HG03196 (cell line): ENCODE data around the gene BSG.

Experiments
- ATAC-seq: cut with Tn5 transposase; IDR thresholded peaks from one replicate; pipeline ENCODE4 v1.9.1; 2021; ENCODE audit not compliant: unreplicated experiment

The BSG gene

DNA sequence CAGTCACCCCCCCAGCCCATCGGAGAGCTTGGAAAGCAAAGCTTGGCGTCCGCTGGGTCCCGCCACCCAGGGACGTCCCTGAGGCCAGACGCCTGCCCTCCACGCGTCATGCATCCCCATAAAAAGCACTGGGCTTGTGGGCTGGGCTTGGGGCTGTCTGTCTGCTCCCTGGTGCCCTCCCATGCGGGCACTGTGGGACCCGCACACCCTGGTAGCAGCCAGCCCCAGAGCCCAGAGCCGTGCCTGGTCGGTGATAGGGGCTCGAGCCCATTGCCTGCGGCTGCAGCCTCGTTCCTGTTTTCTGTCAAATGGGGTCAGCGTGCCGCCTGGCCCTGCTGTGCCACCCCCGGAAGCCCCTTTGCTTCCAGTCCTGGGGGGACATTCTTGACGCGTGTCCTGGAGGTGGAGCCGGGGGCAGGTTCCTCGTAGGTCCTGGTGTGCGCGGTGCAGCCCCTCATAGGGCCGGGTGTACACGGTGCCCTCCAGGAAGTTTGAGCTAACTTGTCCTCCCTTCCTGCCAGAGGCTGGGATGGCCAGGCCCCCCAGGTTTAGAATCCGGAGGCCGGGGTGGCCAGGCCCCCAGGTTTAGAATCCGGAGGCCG, 32.9 kb upstream of the BSG start:
- no peak for ATAC-seq

DNA sequence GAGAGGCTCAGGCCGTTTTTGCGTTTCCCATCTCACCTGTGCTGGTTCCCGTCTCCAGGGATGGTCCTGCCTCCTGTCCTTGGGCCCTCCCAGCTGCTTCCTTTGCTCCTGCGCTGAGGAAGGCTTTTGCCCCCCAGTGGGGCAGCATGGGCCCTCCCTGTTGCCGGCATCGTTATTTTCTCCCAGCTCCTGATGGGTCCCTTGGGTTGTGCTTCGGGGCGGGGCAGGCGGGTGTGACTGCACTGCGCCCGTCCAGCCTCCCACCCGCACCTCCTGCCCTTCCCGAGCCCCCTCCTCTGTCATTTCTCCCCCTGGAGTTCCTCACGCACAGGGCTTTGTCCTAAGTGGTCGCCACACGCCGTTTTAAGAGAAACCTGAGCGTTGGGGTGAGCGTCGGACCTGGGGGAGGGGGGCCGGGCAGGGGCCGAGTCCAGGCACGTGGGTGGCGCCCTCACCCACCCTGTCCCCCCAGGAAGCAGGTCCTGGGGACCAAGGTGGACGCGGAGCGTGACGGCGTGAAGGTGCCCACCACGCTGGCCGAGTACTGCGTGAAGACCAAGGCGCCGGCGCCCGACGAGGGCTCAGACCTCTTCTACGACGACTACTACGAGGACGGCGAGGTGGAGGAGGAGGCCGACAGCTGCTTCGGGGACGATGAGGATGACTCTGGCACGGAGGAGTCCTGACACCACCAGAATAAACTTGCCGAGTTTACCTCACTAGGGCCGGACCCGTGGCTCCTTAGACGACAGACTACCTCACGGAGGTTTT, 31.3 kb upstream of the BSG start:
- ATAC-seq = no peak

DNA sequence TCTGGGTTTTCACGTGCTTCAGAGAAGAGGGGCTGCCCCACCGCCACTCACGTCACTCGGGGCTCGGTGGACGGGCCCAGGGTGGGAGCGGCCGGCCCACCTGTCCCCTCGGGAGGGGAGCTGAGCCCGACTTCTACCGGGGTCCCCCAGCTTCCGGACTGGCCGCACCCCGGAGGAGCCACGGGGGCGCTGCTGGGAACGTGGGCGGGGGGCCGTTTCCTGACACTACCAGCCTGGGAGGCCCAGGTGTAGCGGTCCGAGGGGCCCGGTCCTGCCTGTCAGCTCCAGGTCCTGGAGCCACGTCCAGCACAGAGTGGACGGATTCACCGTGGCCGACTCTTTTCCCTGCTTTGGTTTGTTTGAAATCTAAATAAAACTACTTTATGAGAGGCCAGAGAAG, 30.7 kb upstream of the BSG start:
- ATAC-seq = no peak

DNA sequence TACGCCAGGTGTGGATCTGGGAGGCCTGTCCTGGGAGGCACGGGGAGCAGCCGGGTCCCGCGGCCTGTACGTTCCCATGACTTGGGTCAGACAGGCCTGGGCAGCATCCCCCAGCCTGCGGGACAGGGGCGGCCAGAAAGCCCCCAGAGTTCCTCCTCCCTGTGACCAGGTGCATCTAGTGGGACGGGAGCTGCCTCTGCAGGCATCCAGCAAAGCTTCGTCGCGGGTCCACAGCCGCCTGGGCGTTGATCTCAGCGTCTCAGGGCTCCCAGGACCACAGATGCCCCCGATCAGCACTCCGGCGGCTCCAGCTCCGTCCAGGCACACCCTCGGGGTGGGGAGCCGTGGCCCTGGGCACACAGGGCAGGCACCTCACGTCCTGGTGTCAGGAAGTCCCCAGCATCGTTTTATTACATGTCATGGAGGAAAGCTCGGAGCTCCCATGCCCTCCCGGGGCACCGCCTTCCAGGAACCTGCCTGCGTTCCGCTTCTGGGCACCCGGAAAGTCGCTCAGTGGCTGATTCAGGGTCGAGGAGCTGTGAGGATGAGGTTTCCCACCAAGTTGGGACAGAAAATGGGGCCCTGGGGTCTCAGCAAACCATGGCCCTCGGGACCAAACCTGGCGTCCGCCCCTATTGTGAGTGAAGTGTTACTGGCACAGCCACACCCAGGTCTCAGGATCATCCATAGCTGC, 30.1 kb upstream of the BSG start:
- ATAC-seq = no peak

DNA sequence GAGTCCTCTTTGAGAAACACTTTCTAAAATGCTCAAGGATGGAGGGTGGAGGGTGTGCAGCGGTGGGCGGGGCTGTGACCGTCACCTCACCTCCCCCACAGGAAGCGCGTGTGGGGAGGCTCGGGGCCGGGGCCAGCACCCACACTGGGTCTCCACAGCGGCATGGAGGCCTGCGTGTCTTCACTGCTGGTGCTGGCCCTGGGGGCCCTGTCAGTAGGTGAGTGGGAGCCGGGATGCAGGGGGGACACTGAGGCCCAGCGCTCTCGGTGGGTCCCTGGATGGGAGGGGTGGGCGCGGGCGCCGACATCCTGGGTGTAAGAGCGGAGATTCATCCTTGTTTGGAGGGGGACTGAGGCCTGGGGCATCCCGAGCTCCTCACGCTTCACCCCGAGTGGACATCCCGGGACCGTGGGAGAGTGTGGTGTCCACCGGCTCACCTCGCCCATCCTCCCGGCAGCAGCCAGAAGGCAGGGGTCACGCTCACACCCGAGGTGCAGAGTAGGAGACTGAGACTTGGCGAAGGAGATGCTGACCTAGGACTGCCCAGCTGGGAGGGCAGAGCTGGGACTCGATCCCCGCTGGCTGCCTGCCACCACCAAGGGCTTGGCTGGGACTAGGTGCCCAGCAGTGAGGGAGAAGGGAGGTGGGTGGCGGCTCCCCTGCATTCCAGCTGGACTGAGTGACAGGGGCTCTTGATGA, 28.3 kb upstream of the BSG start, which contains the start of gene GZMM:
Gene GZMM (plus strand): TSS at position 144 of the 699 bp plus-strand sequence. CDS start 19 bp downstream, at position 163.
- ATAC-seq = no peak

DNA sequence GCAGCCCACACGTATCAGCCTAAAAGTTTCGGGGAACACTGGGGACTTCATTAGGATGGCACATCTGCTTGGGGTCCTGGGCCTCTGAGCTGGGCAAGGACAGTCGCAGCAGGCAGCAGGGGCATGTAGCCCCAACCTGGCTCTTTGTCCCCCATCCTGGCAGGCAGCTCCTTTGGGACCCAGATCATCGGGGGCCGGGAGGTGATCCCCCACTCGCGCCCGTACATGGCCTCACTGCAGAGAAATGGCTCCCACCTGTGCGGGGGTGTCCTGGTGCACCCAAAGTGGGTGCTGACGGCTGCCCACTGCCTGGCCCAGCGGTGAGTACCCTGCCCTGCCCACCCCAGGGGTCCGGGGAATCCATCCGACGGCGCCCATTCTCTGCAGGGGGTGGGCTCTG, 25.3 kb upstream of the BSG start:
- ATAC-seq = no peak

DNA sequence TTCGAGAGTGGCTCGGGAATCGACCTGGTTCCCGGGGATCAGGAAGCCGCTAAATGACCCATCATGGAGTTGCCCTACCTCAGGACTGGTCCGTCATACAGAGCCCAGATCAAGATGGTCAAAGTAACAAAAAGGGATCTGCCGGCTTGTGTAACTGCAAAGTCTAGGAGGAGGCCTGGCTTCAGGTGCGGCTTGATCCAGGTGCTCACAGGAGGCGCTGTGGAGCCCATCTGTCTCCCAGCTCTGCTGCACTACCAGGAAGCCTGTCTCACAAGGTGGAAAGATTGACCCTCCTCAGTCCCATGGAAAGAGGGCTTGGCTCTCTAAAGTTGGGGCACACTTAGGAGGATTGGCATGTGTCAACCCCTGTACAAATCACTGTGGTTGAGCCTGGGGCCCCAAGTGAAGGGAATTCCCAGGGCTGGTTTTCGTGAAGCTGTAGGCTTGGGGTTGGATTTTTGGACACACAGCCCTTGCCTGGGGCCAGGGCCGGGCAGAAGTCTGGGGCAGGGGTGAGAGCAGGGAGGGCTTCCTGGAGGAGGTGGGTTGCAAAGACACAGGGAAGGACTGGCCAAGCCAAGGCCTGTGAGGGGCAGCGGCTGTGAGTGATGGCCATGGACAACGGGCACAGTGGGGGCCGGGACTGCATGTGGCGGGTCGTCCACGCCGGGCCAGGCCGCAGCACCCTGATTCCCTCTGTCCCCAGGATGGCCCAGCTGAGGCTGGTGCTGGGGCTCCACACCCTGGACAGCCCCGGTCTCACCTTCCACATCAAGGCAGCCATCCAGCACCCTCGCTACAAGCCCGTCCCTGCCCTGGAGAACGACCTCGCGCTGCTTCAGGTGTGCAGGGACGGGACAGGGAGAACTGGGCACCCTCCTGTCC, 24.3 kb upstream of the BSG start:
- ATAC-seq = no peak

DNA sequence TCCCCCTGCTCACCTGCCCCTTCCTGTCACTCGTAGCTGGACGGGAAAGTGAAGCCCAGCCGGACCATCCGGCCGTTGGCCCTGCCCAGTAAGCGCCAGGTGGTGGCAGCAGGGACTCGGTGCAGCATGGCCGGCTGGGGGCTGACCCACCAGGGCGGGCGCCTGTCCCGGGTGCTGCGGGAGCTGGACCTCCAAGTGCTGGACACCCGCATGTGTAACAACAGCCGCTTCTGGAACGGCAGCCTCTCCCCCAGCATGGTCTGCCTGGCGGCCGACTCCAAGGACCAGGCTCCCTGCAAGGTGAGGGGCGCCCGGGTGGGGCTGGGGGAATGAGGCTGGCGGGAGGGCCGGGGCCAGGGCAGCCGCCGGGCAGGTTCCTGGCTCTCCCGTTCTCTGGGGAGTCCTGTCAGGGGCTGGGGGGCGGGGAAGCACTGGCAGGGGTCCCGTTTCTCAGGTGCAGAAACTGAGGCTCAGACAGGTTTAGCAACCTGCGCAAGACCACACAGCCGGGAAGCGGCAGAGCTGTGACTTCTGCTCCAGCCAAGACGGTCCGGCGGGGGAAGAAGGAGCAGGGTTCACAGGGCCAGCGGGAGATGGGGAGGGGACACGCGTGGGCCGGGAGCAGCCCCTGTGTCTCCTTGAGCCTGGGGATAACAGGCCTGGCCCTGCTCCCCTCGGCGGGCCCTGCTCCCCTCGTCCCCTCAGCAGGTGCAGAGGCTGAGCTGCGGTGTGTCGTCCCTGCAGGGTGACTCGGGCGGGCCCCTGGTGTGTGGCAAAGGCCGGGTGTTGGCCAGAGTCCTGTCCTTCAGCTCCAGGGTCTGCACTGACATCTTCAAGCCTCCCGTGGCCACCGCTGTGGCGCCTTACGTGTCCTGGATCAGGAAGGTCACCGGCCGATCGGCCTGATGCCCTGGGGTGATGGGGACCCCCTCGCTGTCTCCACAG, 23.2 kb upstream of the BSG start:
- ATAC-seq = no peak

DNA sequence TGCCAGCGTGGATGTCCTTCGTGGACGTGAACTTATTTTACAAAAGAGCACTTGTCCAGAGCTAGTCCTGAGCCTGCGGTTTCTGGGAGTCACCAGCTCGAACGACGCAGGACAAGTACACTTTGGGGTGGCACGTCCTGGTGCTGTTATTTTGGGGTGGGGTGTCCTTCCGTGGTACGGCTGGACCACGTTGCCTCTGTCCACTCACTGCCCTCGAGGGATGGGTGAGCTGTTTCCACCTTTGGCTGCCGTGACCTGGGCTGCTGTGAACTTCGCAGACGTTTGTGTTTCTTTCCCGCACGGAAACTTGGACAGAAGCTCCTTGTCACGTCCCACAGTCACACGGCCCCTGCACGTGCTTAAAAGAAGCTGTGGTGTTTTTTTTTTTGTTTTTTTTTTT, 17.6 kb upstream of the BSG start:
- ATAC-seq = no peak

DNA sequence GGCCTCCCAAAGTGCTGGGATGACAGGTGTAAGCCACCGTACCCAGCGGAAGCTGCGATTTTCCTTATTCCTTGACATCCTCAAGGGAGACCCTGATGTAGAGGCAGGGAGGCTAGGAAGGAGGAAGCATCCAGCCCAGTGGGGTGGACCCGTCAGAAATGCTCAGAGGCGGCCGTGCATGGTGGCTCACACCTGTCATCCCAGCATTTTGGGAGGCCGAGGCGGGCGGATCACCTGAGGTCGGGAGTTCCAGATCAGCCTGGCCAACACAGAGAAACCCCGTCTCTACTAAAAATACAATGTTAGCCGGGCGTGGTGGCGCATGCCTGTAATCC, 17.0 kb upstream of the BSG start:
- no peak for ATAC-seq

DNA sequence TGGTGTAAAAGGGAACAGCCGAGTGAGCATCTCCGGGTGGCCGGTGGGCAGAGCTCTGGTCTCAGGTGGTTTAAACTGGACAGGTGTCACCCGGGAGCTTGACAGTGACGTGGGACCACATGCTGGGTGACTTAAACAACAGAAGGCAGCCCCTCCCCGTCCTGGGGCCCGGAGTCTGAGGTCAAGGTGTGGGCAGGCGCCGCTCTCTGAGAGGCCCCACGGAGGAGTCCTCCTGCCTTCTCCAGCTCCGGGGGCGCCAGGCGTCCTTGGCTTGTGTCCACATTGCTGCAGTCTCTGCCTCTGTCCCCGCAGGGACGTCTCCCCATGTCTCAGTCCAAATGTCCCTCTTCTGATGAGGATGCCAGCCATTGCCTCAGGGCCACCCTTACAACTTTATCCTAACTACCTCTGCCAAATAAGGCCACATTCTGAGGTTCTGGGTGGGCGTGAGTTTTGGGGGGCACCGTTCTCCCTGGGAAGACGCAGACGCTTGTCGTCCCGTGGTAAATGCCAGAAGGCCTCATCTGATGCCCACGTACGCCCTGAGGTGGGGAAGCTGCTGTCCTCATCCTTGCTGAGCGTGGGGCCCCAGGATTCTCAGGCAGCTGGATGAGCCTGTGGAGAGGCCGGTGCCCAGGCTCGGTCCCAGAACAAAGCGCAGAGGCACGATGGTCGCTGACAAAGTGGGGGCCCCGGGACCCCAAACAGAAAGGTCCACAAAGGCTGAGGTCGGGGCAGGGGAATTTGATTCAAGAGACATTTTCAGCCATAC, 15.6 kb upstream of the BSG start:
- ATAC-seq = no peak

DNA sequence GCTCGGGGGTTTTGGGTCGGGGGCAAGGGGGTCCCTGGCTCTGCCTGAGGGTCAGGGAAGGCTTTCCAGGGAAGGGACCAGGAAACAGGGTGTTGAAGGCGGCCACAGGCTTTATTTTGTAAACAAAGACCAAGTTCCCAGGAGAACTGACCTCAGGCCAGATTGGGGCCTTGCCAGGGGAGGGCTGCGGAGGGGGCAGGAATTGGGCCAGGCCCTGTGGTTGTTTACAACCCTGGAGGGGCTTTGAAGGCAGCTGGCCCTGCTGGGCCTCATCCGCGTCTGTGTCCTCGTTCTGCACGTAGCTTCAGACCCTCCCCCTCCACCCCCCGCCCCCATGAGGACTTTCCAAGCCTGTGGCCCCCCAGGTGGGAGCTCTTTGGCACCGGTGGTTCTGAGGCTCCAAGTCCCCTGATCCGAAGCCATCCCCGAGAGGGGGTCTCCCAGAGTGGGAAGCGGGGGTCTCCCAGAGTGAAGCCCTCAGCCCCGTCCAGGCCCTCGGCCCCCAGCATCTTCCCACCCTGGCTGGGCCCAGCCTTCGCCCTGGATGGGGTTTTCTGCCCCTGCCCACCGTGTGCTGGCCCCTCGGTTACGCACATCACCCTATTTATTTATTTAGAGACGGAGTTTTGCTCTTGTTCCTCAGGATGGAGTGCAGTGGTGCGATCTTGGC, 13.5 kb upstream of the BSG start:
- ATAC-seq = no peak

DNA sequence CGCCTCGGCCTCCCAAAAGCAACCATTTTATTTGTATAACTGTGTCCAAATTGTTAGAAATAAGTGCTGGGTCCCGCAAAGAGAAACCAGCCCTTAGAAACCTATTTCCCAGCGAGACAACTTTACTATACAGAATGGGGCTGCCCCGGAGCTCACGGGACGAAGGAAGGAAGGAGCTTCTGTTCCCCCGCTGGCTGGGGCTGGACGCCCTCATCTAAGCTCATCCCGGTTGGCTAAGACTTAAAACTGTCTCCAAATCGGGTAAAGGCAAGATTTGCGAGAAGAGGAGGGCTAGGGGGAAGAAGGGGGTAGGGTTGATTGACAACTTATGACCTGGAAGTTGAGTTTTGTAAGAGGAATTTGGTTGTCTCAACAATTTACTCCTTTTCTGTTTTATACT, 12.3 kb upstream of the BSG start:
- ATAC-seq = no peak

DNA sequence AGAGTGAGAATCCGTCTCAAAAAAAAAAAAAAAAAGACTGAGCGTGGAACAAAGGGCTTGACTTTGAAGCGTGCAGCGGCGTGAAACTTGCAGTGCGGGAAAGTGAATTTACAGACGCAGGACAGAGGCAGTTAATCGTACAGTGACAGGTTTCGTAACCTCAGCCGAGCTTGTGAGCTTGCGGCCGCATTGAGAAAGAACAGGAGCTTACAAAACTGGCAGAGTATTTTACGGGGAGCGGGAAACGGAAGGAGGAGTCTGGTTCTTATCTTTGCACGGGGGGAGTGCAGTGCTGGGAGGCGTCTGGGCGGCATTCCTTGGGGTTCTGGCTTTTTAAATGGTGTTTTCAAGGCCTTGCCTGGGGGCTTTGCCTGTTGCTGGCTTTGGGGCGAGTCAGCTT, 6.0 kb upstream of the BSG start:
- no peak for ATAC-seq

DNA sequence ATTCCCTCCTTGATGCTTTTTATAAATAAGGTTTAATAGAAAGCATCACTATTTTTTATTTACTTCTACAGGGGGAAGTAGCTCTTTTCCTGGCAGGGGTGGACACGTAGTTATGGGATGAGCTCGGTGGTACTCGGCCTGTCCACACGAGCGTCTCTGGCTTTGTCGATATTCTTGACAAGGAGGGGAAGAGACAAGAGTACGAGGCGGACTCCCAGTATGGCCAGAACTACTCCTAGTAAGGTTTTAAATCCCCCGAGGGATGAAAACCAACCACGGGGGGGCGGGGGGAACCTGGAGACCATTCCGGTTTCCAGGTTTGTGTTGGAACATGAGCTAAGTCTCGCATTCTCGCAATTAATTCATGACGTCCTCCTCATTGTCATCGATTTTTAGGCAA, 5.6 kb upstream of the BSG start:
- no peak for ATAC-seq

DNA sequence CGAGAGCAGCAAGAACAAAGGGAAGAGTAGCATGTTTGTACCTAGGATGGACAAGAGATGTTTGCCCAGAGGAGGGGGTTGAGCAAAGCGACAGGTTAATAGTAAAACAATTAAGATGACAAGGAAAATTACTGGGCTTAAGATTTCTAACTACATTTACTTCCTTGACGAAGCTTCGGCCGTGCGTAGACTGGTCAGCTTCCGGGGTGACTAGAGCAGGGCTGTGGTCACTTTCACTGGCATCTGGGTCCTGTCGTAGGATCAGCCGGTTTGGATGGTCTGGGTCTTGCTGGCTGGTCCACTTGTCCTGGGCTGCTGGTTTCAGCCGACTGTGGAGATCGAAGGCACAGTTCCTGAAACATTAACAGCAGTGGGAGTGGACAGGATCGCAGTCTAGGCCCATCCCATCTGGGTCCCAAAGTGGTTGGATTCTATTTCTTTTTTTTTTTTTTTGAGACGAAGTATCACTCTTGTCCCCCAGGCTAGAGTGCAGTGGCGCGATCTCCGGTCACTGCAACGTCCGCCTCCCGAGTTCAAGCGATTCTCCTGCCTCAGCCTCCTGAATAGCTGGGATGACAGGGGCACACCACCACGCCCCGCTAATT, 5.0 kb upstream of the BSG start:
- ATAC-seq = no peak

DNA sequence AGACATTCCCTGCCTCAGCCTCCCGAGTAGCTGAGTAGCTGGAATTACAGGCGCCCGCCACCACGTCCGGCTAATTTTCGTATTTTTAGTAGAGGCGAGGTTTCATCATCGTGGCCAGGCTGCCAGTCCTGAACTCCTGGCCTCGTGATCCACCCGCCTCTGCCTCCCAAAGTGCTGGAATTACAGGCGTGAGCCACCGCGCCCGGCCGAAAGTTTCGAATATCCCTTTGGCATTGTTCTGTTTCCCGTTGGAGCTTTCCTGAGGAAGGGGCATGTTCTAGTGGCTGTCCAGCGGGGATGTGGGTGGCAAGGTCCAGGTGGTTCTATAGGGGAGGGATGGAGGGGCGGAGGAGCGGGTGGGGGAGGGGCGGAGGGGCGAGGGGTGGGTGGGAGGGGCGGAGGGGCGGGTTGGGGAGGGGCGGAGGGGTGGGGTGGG, 2.1 kb upstream of the BSG start:
- ATAC-seq = no peak
